ENCODE data around the gene WDR7.

Gene WDR7

GRCh38 chr18:56952026-56952425 lies 300.9 kb downstream of the WDR7 start:
- peak; percentile 9 for DNase-seq

GRCh38 chr18:56953428-56954198 lies 302.5 kb downstream of the WDR7 start:
- DNase-seq, result no peak

GRCh38 chr18:56955490-56955889 lies 304.3 kb downstream of the WDR7 start:
- no peak for DNase-seq

GRCh38 chr18:56959120-56959519 lies 308.0 kb downstream of the WDR7 start:
- DNase-seq, result no peak

- DNase-seq, result no peak
Observed at GRCh38 chr18:56962322-56962721, 311.2 kb downstream of the WDR7 start.

- no peak for DNase-seq
Observed at GRCh38 chr18:56967035-56967434, 315.9 kb downstream of the WDR7 start.

GRCh38 chr18:56973487-56973886 lies 322.3 kb downstream of the WDR7 start:
- DNase-seq, result no peak

GRCh38 chr18:56974141-56974540 lies 323.0 kb downstream of the WDR7 start:
- no peak for DNase-seq

- DNase-seq, result no peak
Observed at GRCh38 chr18:56975276-56975675, 324.1 kb downstream of the WDR7 start.

GRCh38 chr18:56977309-56977708 lies 326.1 kb downstream of the WDR7 start:
- no peak for DNase-seq

GRCh38 chr18:56977771-56978170 lies 326.6 kb downstream of the WDR7 start:
- no peak for DNase-seq

- no peak for DNase-seq
Observed at GRCh38 chr18:56980151-56980550, 329.0 kb downstream of the WDR7 start.

GRCh38 chr18:56982766-56983165 lies 331.6 kb downstream of the WDR7 start:
- DNase-seq, result no peak

- no peak for DNase-seq
Observed at GRCh38 chr18:56983275-56983992, 332.3 kb downstream of the WDR7 start.

GRCh38 chr18:56984731-56985130 lies 333.6 kb downstream of the WDR7 start:
- DNase-seq, result no peak

GRCh38 chr18:56986829-56987228 lies 335.7 kb downstream of the WDR7 start:
- peak; percentile 6 for DNase-seq

- DNase-seq, result no peak
Observed at GRCh38 chr18:56987236-56987635, 336.1 kb downstream of the WDR7 start.

- DNase-seq, result no peak
Observed at GRCh38 chr18:56988022-56988421, 336.9 kb downstream of the WDR7 start.

GRCh38 chr18:56990678-56991077 lies 339.5 kb downstream of the WDR7 start:
- no peak for DNase-seq

- no peak for DNase-seq
Observed at GRCh38 chr18:56992777-56993176, 341.6 kb downstream of the WDR7 start.

- no peak for DNase-seq
Observed at GRCh38 chr18:56995579-56996188, 344.5 kb downstream of the WDR7 start.

- DNase-seq, result no peak
Observed at GRCh38 chr18:56997200-56997599, 346.0 kb downstream of the WDR7 start.

- DNase-seq, result no peak
Observed at GRCh38 chr18:56999823-57000222, 348.7 kb downstream of the WDR7 start.

GRCh38 chr18:57002627-57003026 lies 351.5 kb downstream of the WDR7 start:
- peak; percentile 61 for DNase-seq
